CD8-positive, alpha-beta memory T cell (primary cell): Measurements from ENCODE around the gene ANO2. TPM values are rescaled to one million over a fixed set of nuclear protein-coding genes. Genes with fewer than 3 reads are reported as not detected.

Experiments
- CTCF ChIA-PET: fragments of 350-600 bp; sonication (Branson Sonifier 250); formaldehyde crosslinking; loops from one replicate; lab custom pipeline; 2021; ENCODE audit warnings: antibody characterized with exemption; lab: Charles Lee
- POLR2A ChIA-PET: fragments of 350-600 bp; sonication (Branson Sonifier 250); formaldehyde crosslinking; loops from one replicate; lab custom pipeline; 2021; ENCODE audit warnings: antibody characterized with exemption; lab: Charles Lee
- DNase-seq, 5 donors: peaks; one replicate each; pipeline versions ENCODE4 v3.0.0 to v3.0.0-alpha.2; 2020 to 2022; ENCODE audit warnings: mixed read lengths in 1 of 5
- H3K27ac ChIP-seq: one replicate; pipeline ENCODE4 v1.7.0; 2013; ENCODE audit warnings: low read depth, mild to moderate bottlenecking, low read length, moderate library complexity
- H3K27me3 ChIP-seq: 2 replicates; pipeline ENCODE4 v1.7.0; 2013; ENCODE audit warnings: low read length, mild to moderate bottlenecking; ENCODE audit not compliant: insufficient read depth, poor library complexity, severe bottlenecking
- H3K36me3 ChIP-seq: 2 replicates; pipeline ENCODE4 v1.7.0; 2013; ENCODE audit warnings: mild to moderate bottlenecking, low read length, moderate library complexity; ENCODE audit not compliant: insufficient read depth
- H3K4me1 ChIP-seq: 2 replicates; pipeline ENCODE4 v1.7.0; 2013; ENCODE audit warnings: mild to moderate bottlenecking, low read length, moderate library complexity; ENCODE audit not compliant: insufficient read depth
- H3K4me3 ChIP-seq: 2 replicates; pipeline ENCODE4 v1.7.0; 2013; ENCODE audit warnings: mild to moderate bottlenecking, low read length
- H3K9me3 ChIP-seq: 2 replicates; pipeline ENCODE4 v1.7.0; 2013; ENCODE audit warnings: mild to moderate bottlenecking, low read length
- H3K27ac Mint-ChIP-seq, 8 donors: one replicate each; pipeline ENCODE4 v1.8.0; 2020 to 2021; ENCODE audit warnings: mixed read lengths in 8 of 8, mild to moderate bottlenecking in 6 of 8, inconsistent platforms in 3 of 8, moderate library complexity in 3 of 8
- H3K27me3 Mint-ChIP-seq, 2 donors: one replicate each; pipeline ENCODE4 v1.8.0; 2020 to 2021; ENCODE audit warnings: mixed read lengths in 2 of 2, mild to moderate bottlenecking in 1 of 2, moderate library complexity in 1 of 2
- H3K36me3 Mint-ChIP-seq, 3 donors: one replicate each; pipeline ENCODE4 v1.8.0; 2020 to 2021; ENCODE audit warnings: mixed read lengths in 3 of 3, inconsistent platforms in 1 of 3, mild to moderate bottlenecking in 1 of 3
- H3K4me1 Mint-ChIP-seq, 3 donors: one replicate each; pipeline ENCODE4 v1.8.0; 2020 to 2021; ENCODE audit warnings: mixed read lengths in 3 of 3, inconsistent platforms in 1 of 3, mild to moderate bottlenecking in 1 of 3
- H3K4me3 Mint-ChIP-seq, 7 donors: one replicate each; pipeline ENCODE4 v1.8.0; 2020 to 2021; ENCODE audit warnings: mixed read lengths in 7 of 7, mild to moderate bottlenecking in 6 of 7, moderate library complexity in 4 of 7, inconsistent platforms in 2 of 7
- H3K9me3 Mint-ChIP-seq, 5 donors: one replicate each; pipeline ENCODE4 v1.8.0; 2020 to 2022; ENCODE audit warnings: mixed read lengths in 5 of 5, mild to moderate bottlenecking in 3 of 5, moderate library complexity in 2 of 5, inconsistent platforms in 1 of 5
- polyA plus RNA-seq: library from polyadenylated mRNA; unstranded; fragments of 300-500 nt; fragmentation: Illumina TruSeq; gene quantifications from one replicate; pipeline ENCODE4 v1.2.3, GENCODE V29; 2021
- total RNA-seq, 2 experiments: library from RNA; stranded (reverse); gene quantifications; one replicate each; pipeline ENCODE4 v1.2.3, GENCODE V29; 2021

The ANO2 gene
- total and polyA plus RNA-seq, 3 experiments from 2014 or later, result not detected

GRCh38 chr12:5944053-5944452, 1.0 kb downstream of the ANO2 start:
- Histone ChIP-seq H3K4me1 (no peaks in the 10 kb centered on the region), H3K4me3 (no peak overlapping the region), H3K27me3 (peaks cover 36% of the 10 kb centered on the region), H3K9me3 (no peaks in the 10 kb centered on the region), H3K36me3 (no peaks in the 10 kb centered on the region), H3K27ac (no peak overlapping the region)
- peaks cover 0 to 5% (median 0%) of the 10 kb centered on the region in 5 donors for H3K9me3 Mint-ChIP-seq
- H3K36me3 Mint-ChIP-seq, result peaks cover 0 to 5% (median 0%) of the 10 kb centered on the region in 3 donors
- H3K4me1 Mint-ChIP-seq, result peaks cover 0 to 2% (median 0%) of the 10 kb centered on the region in 3 donors
- peaks cover 42 to 83% of the 10 kb centered on the region in 2 donors for H3K27me3 Mint-ChIP-seq
- ChIA-PET CTCF (no interaction called here), POLR2A (no interaction called here)
- H3K4me3 Mint-ChIP-seq, result no peak overlapping the region
- DNase-seq, result no peak
- no peak overlapping the region for H3K27ac Mint-ChIP-seq

DNA sequence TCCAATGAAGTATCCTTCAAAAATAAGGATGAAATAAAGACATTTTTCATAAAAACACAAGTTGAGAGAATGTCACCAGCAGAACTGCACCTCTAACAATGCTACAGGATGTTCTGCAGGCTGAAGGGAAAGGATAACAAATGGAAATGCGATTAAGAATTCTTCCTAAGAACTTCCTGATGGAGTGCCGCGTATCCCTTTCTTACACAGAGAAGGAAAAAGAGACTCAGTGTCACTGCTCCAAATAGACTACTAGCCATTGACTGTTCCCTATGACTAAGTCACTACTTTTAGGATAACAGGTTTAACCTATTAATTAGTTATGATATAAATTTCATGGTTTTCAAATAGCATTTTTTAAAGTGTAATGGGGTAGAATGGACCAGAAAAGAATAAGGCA, 3.2 kb downstream of the ANO2 start:
- Mint-ChIP-seq H3K9me3 (peaks cover 0 to 5% (median 2%) of the 10 kb centered on the region in 5 donors), H3K4me1 (peaks cover 0 to 2% (median 0%) of the 10 kb centered on the region in 3 donors), H3K36me3 (peaks cover 0 to 5% (median 0%) of the 10 kb centered on the region in 3 donors), H3K27ac (no peak overlapping the region), H3K27me3 (peaks cover 39 to 84% of the 10 kb centered on the region in 2 donors), H3K4me3 (no peak overlapping the region)
- H3K9me3 ChIP-seq, result no peaks in the 10 kb centered on the region
- ChIA-PET POLR2A (no interaction called here), CTCF (no interaction called here)
- H3K4me1 ChIP-seq, result no peaks in the 10 kb centered on the region
- no peak overlapping the region for H3K4me3 ChIP-seq
- peaks cover 36% of the 10 kb centered on the region for H3K27me3 ChIP-seq
- no peak for DNase-seq
- no peak overlapping the region for H3K27ac ChIP-seq
- no peaks in the 10 kb centered on the region for H3K36me3 ChIP-seq

GRCh38 chr12:5927732-5928516, 17.1 kb downstream of the ANO2 start:
- no peaks in the 10 kb centered on the region for H3K36me3 Mint-ChIP-seq
- Histone ChIP-seq H3K27me3 (no peaks in the 10 kb centered on the region), H3K36me3 (no peaks in the 10 kb centered on the region), H3K4me3 (no peak overlapping the region), H3K4me1 (no peaks in the 10 kb centered on the region), H3K27ac (no peak overlapping the region), H3K9me3 (no peaks in the 10 kb centered on the region)
- no peak for DNase-seq
- ChIA-PET CTCF (no interaction called here), POLR2A (no interaction called here)
- no peak overlapping the region for H3K4me3 Mint-ChIP-seq
- H3K4me1 Mint-ChIP-seq, result no peaks in the 10 kb centered on the region
- H3K27me3 Mint-ChIP-seq, result peaks cover 5 to 29% of the 10 kb centered on the region in 2 donors
- peaks cover 0 to 2% (median 0%) of the 10 kb centered on the region in 5 donors for H3K9me3 Mint-ChIP-seq
- H3K27ac Mint-ChIP-seq, result no peak overlapping the region

DNA sequence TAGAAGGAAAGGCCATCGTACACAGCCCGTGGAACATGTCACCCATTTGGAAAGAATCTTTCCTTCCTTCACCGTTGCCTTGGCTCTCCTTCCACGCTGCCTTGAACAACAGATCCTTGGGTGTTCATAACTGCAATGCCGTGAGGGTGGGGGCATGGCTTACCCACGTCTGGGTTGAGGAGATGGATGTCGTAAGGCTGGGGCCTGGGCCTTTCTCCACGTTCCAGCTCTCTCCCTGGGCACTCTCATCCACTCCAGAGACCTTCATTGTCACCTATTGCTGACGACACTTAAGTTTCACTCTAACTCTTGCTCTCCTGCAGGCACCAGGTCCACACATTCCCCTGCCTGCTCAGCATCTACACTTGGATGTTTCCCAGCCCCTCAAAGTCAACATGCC, 19.4 kb downstream of the ANO2 start:
- Mint-ChIP-seq H3K4me1 (no peaks in the 10 kb centered on the region), H3K27ac (no peak overlapping the region), H3K36me3 (no peaks in the 10 kb centered on the region), H3K9me3 (no peaks in the 10 kb centered on the region), H3K4me3 (no peak overlapping the region), H3K27me3 (peaks cover 5 to 30% of the 10 kb centered on the region in 2 donors)
- Histone ChIP-seq H3K27ac (no peak overlapping the region), H3K27me3 (no peaks in the 10 kb centered on the region), H3K9me3 (no peaks in the 10 kb centered on the region), H3K4me1 (no peaks in the 10 kb centered on the region), H3K4me3 (no peak overlapping the region), H3K36me3 (no peaks in the 10 kb centered on the region)
- ChIA-PET POLR2A (no interaction called here), CTCF (no interaction called here)
- no peak for DNase-seq

DNA sequence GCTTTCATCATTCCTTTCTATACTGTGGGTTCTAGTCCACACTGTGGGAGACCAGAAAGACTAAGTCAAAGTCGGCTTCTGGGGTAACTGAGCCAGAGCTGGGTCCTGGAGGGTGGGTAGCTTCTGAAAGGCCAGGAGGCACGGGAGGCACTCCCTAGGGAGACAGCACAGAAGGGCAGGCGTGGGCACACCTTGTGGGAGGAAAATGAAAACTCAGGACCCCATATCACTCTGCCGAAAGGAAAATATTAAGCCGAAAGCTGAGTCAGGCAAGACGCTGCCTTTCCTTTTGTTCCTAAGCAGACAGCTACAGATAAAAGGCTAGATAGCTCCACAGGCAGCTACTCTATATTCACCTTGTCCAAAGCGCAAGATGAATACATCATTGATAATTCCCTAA, 20.7 kb downstream of the ANO2 start:
- peaks cover 7 to 34% of the 10 kb centered on the region in 2 donors for H3K27me3 Mint-ChIP-seq
- Histone ChIP-seq H3K4me1 (no peaks in the 10 kb centered on the region), H3K27ac (no peak overlapping the region), H3K36me3 (no peaks in the 10 kb centered on the region), H3K9me3 (no peaks in the 10 kb centered on the region), H3K27me3 (no peaks in the 10 kb centered on the region), H3K4me3 (no peak overlapping the region)
- H3K9me3 Mint-ChIP-seq, result no peaks in the 10 kb centered on the region
- H3K4me1 Mint-ChIP-seq, result no peaks in the 10 kb centered on the region
- ChIA-PET POLR2A (no interaction called here), CTCF (no interaction called here)
- H3K36me3 Mint-ChIP-seq, result no peaks in the 10 kb centered on the region
- H3K27ac Mint-ChIP-seq, result no peak overlapping the region
- H3K4me3 Mint-ChIP-seq, result no peak overlapping the region
- no peak for DNase-seq

DNA sequence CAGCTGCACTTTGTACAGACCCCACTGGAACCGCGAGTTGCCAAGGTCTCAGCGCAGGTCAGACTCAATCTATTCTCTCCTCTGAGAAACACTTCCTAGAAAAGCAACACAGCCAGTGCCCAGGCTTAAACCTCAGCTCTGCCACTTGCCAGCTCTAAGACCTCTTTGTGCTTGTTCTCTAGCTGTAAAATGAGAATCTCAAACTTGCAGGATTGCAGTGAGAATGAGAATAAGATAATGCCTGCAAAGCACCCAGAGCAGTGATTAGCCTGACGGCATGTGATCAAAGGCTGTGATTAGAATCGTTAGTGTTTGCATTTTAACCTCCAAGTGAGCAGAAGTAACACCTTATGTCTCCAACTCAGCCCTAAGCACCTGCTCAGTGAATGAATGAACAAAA, 21.3 kb downstream of the ANO2 start:
- Mint-ChIP-seq H3K27me3 (peaks cover 9 to 38% of the 10 kb centered on the region in 2 donors), H3K9me3 (peaks cover 0 to 2% (median 0%) of the 10 kb centered on the region in 5 donors), H3K4me3 (no peak overlapping the region), H3K27ac (no peak overlapping the region), H3K36me3 (no peaks in the 10 kb centered on the region), H3K4me1 (no peaks in the 10 kb centered on the region)
- H3K27ac ChIP-seq, result no peak overlapping the region
- POLR2A ChIA-PET, result no interaction called here
- no peaks in the 10 kb centered on the region for H3K36me3 ChIP-seq
- CTCF ChIA-PET, result no interaction called here
- no peak for DNase-seq
- no peak overlapping the region for H3K4me3 ChIP-seq
- H3K4me1 ChIP-seq, result no peaks in the 10 kb centered on the region
- H3K9me3 ChIP-seq, result no peaks in the 10 kb centered on the region
- no peaks in the 10 kb centered on the region for H3K27me3 ChIP-seq

- Mint-ChIP-seq H3K36me3 (no peaks in the 10 kb centered on the region), H3K9me3 (peaks cover 0 to 2% (median 0%) of the 10 kb centered on the region in 5 donors), H3K4me1 (no peaks in the 10 kb centered on the region), H3K27ac (no peak overlapping the region), H3K27me3 (peaks cover 10 to 39% of the 10 kb centered on the region in 2 donors), H3K4me3 (no peak overlapping the region)
- no peak overlapping the region for H3K27ac ChIP-seq
- POLR2A ChIA-PET, result no interaction called here
- no peaks in the 10 kb centered on the region for H3K9me3 ChIP-seq
- H3K27me3 ChIP-seq, result no peaks in the 10 kb centered on the region
- no peaks in the 10 kb centered on the region for H3K36me3 ChIP-seq
- no peak for DNase-seq
- no peak overlapping the region for H3K4me3 ChIP-seq
- no peaks in the 10 kb centered on the region for H3K4me1 ChIP-seq
- CTCF ChIA-PET, result no interaction called here
Measured at GRCh38 chr12:5923043-5923605, 21.9 kb downstream of the ANO2 start.

GRCh38 chr12:5921966-5922899, 22.8 kb downstream of the ANO2 start:
- peaks cover 10 to 31% of the 10 kb centered on the region in 2 donors for H3K27me3 Mint-ChIP-seq
- H3K9me3 Mint-ChIP-seq, result peaks cover 0 to 2% (median 0%) of the 10 kb centered on the region in 5 donors
- Histone ChIP-seq H3K27me3 (no peaks in the 10 kb centered on the region), H3K4me3 (no peak overlapping the region), H3K9me3 (no peaks in the 10 kb centered on the region), H3K36me3 (no peaks in the 10 kb centered on the region), H3K4me1 (no peaks in the 10 kb centered on the region), H3K27ac (no peak overlapping the region)
- no peaks in the 10 kb centered on the region for H3K36me3 Mint-ChIP-seq
- no peak overlapping the region for H3K27ac Mint-ChIP-seq
- no peak for DNase-seq
- H3K4me3 Mint-ChIP-seq, result no peak overlapping the region
- H3K4me1 Mint-ChIP-seq, result no peaks in the 10 kb centered on the region
- POLR2A ChIA-PET, result no interaction called here
- CTCF ChIA-PET, result no interaction called here
